ENCODE results near the gene IBA57.
A peak's percentile ranks its signal among the peaks of the same experiment; 100 is the strongest.

The IBA57 gene

GRCh38 chr1:228190778-228191177 is 25.2 kb downstream of the IBA57 start:
- DNase-seq (ENCODE audit: low spot score): no peak

DNA sequence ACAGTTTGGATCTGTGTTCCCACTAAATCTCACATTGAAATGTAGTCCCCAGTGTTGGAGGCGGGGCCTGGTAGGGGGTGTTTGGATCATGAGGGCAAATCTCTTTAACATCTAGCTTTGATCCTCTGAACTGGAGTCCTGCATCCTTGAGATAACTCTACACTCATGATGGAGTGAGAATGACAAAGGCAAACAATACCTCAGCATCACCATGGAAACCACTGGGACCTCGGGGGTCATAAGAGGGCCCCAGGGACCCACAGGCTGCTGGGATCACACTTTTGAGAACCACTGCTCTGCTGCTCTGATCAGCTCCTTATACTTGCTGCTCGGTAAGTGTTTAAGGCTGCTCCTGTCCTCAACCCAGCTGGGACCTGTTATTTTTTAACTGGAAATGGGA is 28.8 kb downstream of the IBA57 start:
- DNase-seq (ENCODE audit: low spot score): no peak

GRCh38 chr1:228194921-228195812 is 29.6 kb downstream of the IBA57 start:
- no peak for DNase-seq (ENCODE audit: low spot score)

DNA sequence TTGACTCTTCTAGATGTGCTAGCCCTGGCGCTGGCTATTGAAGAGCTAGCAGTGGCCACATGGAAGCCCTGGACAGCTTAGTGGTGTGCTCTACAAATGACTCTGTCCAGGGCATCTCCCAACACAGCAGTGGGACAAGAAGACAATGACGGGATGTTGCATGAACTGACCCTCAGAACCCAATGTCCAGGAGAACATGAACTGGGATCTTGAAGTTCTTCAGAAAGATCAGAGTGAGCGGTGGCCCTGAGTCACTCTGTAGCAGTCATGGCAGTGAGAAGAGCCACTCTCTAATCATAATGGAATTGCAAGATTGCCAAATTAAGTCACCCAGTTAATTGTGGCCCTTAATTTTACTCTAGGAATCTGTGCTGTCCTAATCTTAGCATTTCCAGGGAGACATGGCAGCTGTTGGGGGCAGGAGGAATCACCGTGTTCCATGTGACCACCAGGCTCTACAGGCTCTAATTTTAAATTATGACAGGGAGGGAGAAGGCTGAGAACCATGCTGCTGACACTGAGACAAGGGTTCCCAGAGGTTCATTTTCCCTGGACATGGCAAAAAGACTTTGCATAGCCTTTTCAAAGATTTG is 32.0 kb downstream of the IBA57 start:
- DNase-seq (ENCODE audit: low spot score): no peak

DNA sequence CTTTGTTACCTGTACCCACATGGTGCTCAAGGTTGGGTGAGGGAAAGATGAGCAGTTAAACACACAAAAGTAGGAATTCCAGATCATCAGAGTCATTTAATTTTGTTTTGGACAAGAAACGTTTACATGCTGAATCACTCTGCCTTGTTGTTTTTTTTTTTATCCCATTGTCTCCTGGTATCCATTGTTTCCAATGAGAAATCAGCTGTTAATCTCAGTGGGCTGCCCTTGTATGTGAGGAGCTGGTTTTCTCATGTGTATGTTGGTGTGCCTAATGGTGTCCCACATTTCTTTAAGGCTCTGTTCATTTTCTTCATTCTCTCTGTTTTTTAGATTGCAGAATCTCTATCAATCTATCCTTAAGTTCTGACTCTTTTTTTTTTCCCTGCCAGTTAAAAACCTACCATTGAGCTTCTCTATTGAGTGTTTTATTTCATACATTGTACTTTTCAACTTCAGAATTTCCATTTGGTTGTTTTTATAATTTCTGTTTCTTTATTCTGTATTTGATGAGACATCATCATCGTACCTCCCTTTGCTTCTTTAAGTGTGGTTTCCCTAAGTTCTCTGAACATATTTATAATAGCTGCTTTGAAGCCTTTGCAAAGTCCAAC is 33.5 kb downstream of the IBA57 start:
- DNase-seq (ENCODE audit: low spot score): peak; percentile 22

DNA sequence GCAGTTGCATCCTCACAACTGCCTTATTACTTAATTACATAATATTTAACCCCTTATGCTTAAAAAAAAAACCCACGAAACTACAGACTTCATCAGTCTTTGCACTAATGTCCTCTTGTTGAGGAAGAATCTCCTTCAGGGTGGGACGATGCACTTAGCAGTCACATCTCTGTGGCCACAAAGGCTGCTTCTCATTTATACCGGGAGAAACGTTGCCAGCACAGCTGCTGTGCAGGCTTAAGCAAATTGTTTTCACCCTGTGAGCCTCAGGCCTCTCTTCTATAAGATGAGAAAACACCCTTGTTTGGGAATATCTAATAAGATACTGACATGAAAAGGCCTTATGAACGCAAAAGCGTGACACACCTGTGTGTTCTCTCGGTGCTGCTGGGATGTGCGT is 39.4 kb downstream of the IBA57 start:
- no peak for DNase-seq (ENCODE audit: low spot score)

- no peak for DNase-seq (ENCODE audit: low spot score)
Observed at GRCh38 chr1:228205526-228206436, 40.2 kb downstream of the IBA57 start.

DNA sequence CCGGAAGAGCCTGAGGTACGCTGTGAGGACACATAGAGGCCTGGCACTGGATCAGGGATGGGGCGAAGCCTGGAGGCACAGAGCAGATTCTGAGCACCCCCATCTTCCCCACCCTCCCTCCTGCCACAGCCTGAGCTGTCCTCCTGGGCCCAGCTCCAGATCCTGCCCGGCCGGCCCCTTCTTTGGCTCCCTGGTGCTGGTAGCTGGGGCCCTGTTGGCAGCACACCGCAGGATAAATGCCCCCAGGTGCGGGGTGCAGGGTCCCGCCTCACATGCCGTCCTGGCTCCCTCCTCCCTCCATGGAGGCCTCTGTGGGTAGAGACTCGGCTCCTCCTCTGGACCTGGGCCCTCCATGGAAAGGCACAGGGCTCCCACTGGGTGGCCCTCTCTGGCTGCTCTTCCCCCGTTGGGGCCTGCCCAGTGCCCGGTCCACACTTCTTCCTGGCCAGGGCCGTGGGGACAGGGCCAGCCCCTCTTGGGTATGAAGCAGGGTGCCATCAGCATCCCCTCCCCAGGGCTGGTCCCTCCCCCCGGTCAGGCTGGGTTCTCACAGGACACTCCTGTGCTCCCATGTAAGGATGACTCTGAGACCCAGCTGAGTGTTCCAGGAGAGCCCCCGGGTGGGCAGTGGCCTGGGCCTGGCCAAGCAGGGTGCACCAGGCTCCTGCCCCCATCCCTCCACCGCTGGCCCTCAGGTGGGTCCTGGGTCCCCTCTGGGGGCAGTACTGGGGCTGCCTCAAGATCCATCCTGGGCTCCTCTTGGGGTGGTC is 41.2 kb downstream of the IBA57 start:
- DNase-seq (ENCODE audit: low spot score): no peak

- no peak for DNase-seq (ENCODE audit: low spot score)
Observed at GRCh38 chr1:228207381-228207810, 41.8 kb downstream of the IBA57 start.

DNA sequence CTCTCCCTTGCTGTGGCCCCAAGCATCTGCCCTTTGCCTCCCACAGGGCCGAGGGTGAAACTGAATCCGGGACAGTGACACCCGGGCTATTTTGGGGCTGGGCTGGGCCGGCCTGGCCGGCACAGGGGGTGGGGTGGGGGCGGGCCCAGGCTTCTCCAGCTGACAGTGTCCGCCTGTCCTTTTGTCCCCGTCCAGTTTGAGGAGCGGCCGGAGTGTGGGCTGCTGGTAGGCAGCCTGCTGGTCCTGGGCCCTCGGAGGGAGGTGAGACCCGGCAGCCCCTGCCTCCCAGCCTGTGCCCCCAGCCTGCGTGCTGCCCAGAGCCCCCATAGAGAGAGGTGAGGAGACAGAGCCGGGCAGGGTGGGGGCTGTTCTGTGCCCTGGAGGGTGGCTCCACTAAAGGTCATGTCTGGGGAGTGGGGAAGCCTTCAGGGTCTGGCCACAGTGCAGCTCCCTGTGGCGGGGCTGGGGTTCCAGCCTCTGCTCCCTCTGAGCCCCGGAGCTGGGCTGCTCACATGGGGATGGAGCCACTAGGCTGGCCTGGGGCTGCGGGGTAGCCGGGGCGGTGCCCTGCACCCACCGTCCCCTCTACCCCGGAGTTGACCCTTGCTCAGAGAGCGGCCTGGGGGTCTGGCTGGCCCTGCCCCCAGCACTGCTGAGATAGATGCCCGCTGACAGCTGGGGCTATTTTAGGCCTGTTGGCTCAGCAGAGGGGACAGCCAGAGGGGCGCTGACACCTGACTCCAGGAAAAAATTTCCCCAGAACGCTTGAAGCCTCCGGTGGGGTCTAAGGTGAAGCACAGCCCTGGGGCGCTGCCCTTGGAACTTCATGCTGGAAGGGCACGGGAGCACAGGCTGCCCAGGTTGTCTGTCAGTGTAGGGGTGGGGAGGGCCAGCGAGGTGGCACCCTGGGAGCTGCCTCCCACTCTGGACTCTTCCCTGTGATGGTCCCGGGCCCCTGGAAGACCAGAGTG is 42.5 kb downstream of the IBA57 start, which contains the start of gene OBSCN:
Gene OBSCN, plus strand, starts transcription at position 194 of the 971 bp plus-strand sequence. CDS start 3,740 bp downstream, outside the sequence.
- DNase-seq (ENCODE audit: low spot score): no peak

DNA sequence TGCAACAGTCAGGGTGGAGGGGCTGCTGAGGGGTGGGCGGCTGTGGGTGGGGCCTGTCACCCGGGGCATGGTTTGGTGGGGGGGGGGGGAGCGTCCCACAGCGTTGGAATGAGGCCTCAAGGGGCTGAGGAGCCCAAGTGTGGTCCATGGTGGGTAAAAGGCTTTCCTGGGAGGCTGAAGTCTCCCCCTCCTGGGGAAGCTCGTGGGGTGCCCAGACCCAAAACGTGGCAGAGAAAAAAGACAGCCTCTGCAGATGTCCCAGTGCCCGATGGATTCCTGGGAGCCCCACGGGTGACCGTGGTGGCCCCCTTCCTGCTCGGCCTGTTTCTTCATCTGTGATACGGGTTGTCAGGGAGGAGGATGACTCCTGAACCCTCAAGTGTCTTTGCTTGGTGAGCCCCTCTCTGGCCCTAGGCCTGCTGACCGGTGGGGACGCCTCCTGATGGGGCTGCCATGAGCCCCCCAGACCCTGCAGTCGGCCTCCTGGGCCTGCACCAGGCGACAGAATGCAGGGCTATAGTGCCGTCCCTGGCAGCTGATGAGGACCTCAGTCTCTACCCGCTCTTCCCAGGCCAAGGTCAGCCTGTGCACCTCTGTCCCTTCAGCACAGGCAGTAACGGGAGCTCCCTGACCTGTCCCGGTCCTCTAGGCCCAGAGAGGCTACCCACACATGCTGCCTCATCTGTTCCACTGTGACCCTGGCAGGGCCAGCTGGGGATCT is 43.4 kb downstream of the IBA57 start:
- DNase-seq (ENCODE audit: low spot score): no peak

GRCh38 chr1:228209657-228210056 is 44.1 kb downstream of the IBA57 start:
- no peak for DNase-seq (ENCODE audit: low spot score)

DNA sequence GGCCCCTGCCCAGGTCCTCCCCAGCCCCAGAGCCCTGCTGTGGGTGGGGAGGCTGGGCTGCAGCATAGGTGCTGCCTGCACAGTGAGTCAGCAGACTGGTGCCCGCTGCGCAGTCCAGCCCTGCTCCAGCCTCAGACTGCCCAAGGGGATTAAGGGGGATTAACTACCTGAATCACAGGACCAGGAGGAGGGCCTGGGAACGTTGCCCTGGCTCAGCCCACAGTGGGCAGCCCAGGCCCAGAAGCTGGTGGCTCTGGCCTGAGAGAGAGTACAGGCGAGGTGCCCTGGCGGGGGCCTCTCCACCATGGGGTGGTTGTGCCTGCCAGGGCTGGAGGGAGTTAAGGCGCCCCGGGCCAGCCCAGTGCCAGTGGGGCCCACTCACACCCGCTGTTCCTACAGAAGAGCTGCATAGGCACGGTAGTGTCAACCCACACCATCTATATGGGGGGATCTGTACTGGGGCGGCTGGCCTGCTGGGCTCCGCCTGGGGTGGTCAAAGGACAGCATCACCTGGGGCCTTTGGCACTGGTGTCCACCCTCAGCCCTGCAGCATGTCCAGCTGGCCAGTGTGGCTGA is 44.6 kb downstream of the IBA57 start:
- DNase-seq (ENCODE audit: low spot score): peak; percentile 10

- DNase-seq (ENCODE audit: low spot score): no peak
Observed at GRCh38 chr1:228210712-228211530, 45.3 kb downstream of the IBA57 start.

- DNase-seq (ENCODE audit: low spot score): no peak
Observed at GRCh38 chr1:228211531-228212414, 46.2 kb downstream of the IBA57 start.

GRCh38 chr1:228212415-228212965 is 46.9 kb downstream of the IBA57 start:
- no peak for DNase-seq (ENCODE audit: low spot score)
